ENCODE results near the gene CST8.

DNA sequence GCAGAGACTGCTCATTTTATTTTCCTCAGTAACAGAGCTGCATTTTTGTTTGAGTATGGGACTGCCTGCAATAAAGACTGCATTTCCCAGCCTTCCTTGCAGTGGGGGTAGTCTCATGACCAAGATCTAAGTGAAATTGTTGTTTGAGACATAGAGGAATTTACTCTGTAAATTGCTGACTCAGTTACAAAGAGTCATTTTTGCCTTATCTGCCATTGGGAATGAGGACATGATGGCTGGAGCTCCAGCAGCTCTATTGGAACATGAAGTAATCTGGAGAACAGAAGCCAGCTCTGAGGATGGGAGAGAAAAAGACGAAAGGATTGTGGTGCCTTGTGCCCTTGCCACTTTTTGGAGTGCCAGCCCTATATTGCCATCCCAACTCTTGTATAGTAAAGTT is 36.1 kb upstream of the CST8 start:
- no peak for TF ChIP-seq SUZ12 (IDR thresholded peaks at IDR 0.05; ENCODE audit: extremely low read depth, insufficient read depth, insufficient read length)
- TF ChIP-seq ZNF274 (IDR thresholded peaks at IDR 0.05; ENCODE audit: low read depth, low read length): no peak
